Brain microvascular endothelial cell (primary cell): ENCODE measurements around the gene MIOX.

Experiments used
- DNase-seq: peaks from one replicate; pipeline ENCODE4 v3.0.0-alpha.2; 2020
- H3K27ac ChIP-seq: fragments of 250-450 bp; sonication (Bioruptor Pico); 2 replicates; pipeline ENCODE4 v1.5.1; 2020; ENCODE audit warnings: mild to moderate bottlenecking, moderate library complexity
- H3K27me3 ChIP-seq: fragments of 250-450 bp; sonication (Bioruptor Pico); replicated peaks from 2 replicates; pipeline ENCODE4 v1.5.1; 2020; ENCODE audit warnings: mild to moderate bottlenecking
- H3K36me3 ChIP-seq: fragments of 250-450 bp; sonication (Bioruptor Pico); replicated peaks from 2 replicates; pipeline ENCODE4 v1.5.1; 2020; ENCODE audit warnings: mild to moderate bottlenecking
- H3K4me3 ChIP-seq: 2 replicates; pipeline ENCODE4 v1.5.1; 2011; ENCODE audit warnings: low read depth, mild to moderate bottlenecking, control low read depth, low read length, moderate library complexity
- CTCF ChIP-seq: IDR thresholded peaks from 2 replicates; pipeline ENCODE4 v1.5.1; 2011; ENCODE audit warnings: low read depth, mild to moderate bottlenecking, moderate library complexity, low read length, control low read depth, inconsistent platforms; ENCODE audit errors: missing control alignments
- in situ Hi-C: cut with HindIII; loops from 2 replicates; pipeline ENCODE4 v1.10.0; 2017; ENCODE audit warnings: low sequenced_read_pairs, low pct_ligation_motif_present

The MIOX gene

DNA sequence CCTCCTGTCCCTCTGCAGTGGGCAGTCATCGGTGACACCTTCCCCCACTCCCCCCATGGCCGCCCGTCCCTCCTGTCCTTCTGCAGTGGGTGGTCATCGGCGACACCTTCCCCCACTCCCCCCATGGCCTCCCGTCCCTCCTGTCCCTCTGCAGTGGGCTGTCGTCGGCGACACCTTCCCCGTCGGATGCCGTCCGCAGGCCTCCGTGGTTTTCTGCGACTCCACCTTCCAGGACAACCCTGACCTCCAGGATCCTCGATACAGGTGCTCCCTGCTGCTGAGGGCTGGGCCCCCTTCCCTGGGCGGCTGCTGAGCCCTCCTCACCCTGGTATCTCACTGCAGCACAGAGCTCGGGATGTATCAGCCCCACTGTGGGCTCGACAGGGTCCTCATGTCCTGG is 2.2 kb downstream of the MIOX start:
- H3K27ac ChIP-seq: no peak overlapping the region
- no peaks in the 10 kb centered on the region for H3K27me3 ChIP-seq
- DNase-seq: no peak
- no peak overlapping the region for H3K4me3 ChIP-seq
- in situ Hi-C loops: no loop called here
- no peaks in the 10 kb centered on the region for H3K36me3 ChIP-seq
- TF ChIP-seq CTCF: no peak

DNA sequence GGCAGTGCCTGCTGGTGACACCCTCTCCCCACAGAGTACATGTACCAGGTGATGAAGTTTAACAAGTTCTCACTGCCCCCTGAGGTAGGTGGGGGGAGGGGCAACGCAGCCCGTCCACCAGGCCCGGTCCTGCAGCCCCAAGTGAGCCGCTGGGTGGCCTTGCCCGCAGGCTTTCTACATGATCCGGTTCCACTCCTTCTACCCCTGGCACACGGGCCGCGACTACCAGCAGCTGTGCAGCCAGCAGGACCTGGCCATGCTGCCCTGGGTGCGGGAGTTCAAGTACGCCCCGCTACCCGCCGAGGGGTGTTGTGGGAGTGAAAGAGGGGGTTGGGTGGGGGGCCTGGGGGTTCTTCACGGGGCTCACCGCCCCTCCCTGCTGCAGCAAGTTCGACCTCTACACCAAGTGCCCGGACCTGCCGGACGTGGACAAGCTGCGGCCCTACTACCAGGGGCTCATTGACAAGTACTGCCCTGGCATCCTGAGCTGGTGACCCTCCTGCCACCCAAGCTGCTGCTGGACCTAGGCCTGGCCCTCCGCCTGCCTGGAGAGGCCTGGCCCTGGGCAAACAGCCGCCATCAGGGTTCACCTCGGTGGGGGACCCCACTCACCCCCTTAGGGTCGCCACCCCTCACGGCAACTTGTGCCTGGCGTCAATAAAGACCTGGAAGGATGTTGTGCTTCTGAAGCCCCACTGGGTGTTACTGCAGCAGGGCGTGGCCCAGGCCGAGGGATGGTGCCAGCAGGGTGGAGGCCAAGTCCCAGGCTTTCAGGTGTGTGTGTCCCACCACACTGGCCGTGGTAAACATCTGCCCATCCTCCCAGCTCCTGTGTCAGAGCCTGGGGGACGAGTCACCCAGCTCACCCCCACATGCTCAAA is 2.9 kb downstream of the MIOX start:
- Histone ChIP-seq H3K27me3 (no peaks in the 10 kb centered on the region), H3K4me3 (no peak overlapping the region), H3K27ac (no peak overlapping the region), H3K36me3 (no peaks in the 10 kb centered on the region)
- in situ Hi-C loops: no loop called here
- DNase-seq: no peak
- no peak for TF ChIP-seq CTCF

- no peak for DNase-seq
- in situ Hi-C loops: no loop called here
- no peak overlapping the region for H3K4me3 ChIP-seq
Measured at GRCh38 chr22:50490531-50491308, 4.1 kb downstream of the MIOX start.

DNA sequence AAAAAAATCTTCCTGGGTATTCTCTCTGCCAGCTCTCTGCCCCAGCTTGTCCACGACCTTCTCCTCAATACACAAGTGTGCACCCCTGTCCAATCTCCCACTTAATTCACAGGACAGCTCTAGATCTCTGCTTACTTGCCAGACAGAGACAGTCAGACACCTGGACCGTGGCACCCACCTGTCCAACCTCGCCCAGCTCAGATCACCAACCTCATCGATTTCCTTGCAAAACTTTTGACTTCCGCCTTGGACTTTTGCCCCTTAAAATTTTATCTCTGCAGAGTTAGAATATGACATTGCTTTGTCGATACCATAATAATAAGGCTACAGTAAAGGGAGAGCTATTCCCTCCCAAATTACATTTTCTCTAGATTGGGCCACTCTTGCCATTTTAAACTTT is 10.4 kb downstream of the MIOX start:
- no peak for DNase-seq
- TF ChIP-seq CTCF: no peak
- no peaks in the 10 kb centered on the region for H3K27me3 ChIP-seq
- H3K4me3 ChIP-seq: no peak overlapping the region
- H3K36me3 ChIP-seq: no peaks in the 10 kb centered on the region
- in situ Hi-C loops: no loop called here
- H3K27ac ChIP-seq: no peak overlapping the region

More at GRCh38 chr22:50490531-50491308, 4.1 kb downstream of the MIOX start:
- no peak for TF ChIP-seq CTCF
- Histone ChIP-seq H3K27me3 (no peaks in the 10 kb centered on the region), H3K27ac (no peak overlapping the region), H3K36me3 (no peaks in the 10 kb centered on the region)

DNA sequence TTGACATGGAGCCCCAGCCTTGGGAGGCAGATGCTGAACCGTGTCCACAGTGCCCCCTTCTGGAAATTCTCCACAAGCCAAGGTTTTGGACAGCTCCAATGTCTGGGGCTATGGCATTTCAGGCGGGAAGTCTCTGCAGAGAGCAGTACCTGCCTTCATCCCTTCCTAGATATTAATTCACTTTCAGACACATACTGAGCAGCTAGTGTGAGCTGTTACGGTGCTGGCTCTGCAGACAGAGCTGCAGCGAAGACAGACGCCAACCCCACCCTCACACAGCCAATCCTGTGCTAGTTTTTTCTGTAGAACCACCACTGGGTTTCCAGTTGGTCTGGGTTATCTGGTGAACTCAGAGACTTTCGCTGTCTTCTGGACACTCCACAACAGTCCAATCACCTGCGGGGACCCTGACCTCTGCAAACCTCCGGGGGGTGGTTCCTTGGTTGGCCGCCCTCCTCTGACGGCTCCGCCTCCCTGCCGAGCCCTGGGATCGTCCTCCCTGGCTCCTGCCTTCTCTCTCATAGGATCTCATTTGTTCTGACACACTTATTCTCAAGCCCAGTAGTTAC is 11.7 kb downstream of the MIOX start:
- Histone ChIP-seq H3K27me3 (no peaks in the 10 kb centered on the region), H3K36me3 (peaks cover 9% of the 10 kb centered on the region), H3K27ac (no peak overlapping the region), H3K4me3 (no peak overlapping the region)
- TF ChIP-seq CTCF: peak; percentile 87
- DNase-seq: peak; percentile 48
- in situ Hi-C loops: no loop called here
